ENCODE data around the gene TEDDM1.

The TEDDM1 gene

DNA sequence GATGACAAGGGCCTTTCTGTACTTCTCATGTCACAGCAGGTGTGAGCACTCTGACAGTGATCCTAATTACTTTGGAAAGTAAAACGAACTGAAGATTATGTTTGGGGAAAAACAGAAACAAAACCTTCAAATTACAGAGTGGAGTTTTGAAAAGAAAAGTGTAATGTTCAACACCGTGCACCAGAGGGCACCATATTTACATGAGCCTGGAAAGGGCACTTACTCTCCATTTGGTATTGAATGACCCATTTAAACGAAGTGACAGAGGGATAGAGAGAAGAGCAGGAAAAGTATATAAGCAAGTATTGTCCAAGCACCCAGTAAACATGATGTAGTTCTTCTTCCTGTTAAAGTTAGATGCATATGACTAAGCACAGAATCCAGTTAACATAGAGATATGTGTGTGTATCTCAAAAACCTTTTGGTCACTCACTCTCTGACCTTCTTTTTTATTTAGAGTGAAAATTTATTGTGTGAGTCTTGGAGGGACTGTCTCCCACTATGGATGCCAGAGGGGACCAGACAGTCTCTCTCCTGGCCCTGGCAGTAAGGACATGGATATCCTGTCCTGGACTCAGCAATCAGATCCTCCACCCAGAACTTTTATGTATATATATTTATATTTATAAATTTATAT is 45.7 kb upstream of the TEDDM1 start:
- Histone ChIP-seq H3K27me3 (ENCODE audit: insufficient read depth, low read length, poor library complexity) (no peaks in the 10 kb centered on the region), H3K4me3 (ENCODE audit: low read depth in 1 of 2, low read length in 2 of 2) (no peak overlapping the region), H3K9ac (ENCODE audit: low read depth, low read length) (no peak overlapping the region), H3K36me3 (ENCODE audit: insufficient read depth, low read length) (no peaks in the 10 kb centered on the region), H3K9me3 (ENCODE audit: insufficient read depth, low read length, severe bottlenecking) (no peaks in the 10 kb centered on the region), H4K20me1 (ENCODE audit: insufficient read depth, low read length) (no peaks in the 10 kb centered on the region), H3K4me2 (ENCODE audit: insufficient read depth, low read length) (peak overlapping the region; percentile 17; the same call in 1 of the 2 replicates), H3K4me1 (ENCODE audit: insufficient read depth, low read length) (peaks cover 9% of the 10 kb centered on the region; the same call in 1 of the 2 replicates), H2AFZ (ENCODE audit: low read depth, low read length) (peak overlapping the region; percentile 68; the same call in 1 of the 2 replicates), H3K27ac (ENCODE audit: low read length) (0 out of 2 replicates have a peak overlapping the region, but pooled peaks have one; percentile 54), H3K79me2 (ENCODE audit: insufficient read depth, low read length) (no peaks in the 10 kb centered on the region)
- ATAC-seq (ENCODE audit: insufficient read depth, low read depth): peak; percentile 83
- TF ChIP-seq, protein P1, sequence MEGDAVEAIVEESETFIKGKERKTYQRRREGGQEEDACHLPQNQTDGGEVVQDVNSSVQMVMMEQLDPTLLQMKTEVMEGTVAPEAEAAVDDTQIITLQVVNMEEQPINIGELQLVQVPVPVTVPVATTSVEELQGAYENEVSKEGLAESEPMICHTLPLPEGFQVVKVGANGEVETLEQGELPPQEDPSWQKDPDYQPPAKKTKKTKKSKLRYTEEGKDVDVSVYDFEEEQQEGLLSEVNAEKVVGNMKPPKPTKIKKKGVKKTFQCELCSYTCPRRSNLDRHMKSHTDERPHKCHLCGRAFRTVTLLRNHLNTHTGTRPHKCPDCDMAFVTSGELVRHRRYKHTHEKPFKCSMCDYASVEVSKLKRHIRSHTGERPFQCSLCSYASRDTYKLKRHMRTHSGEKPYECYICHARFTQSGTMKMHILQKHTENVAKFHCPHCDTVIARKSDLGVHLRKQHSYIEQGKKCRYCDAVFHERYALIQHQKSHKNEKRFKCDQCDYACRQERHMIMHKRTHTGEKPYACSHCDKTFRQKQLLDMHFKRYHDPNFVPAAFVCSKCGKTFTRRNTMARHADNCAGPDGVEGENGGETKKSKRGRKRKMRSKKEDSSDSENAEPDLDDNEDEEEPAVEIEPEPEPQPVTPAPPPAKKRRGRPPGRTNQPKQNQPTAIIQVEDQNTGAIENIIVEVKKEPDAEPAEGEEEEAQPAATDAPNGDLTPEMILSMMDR (IDR thresholded peaks at IDR 0.05; ENCODE audit: borderline replicate concordance, extremely low read depth, low read length, poor library complexity, severe bottlenecking): peak; percentile 84
- no peak for TF ChIP-seq EZH2 (IDR thresholded peaks at IDR 0.05; ENCODE audit: borderline replicate concordance, low read depth, low read length, severe bottlenecking)
- peak; percentile 45 for DNase-seq

DNA sequence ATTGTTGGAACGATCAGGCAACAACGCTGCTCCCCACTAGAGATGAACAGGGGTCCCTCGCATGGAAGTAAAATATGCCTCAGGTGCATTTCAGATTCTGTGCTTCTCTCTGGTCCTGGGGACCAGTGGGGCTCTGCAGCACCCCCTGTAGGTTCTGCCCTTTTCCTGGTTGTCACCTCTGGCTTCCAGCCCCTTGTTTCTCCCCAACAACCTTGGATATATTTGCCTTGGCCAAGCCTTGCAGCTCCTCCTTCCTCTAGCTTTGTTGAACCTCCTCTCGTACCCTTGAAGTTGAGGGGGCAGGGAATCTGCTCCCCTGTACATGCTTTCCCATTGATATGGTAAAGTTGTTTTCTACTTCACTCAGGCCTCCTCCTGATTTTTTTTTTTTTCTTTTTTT is 44.0 kb upstream of the TEDDM1 start:
- peaks cover 8% of the 10 kb centered on the region; the same call in 1 of the 2 replicates for H3K4me1 ChIP-seq (ENCODE audit: insufficient read depth, low read length)
- H3K4me2 ChIP-seq (ENCODE audit: insufficient read depth, low read length): no peak overlapping the region
- no peak overlapping the region for H3K9ac ChIP-seq (ENCODE audit: low read depth, low read length)
- H3K9me3 ChIP-seq (ENCODE audit: insufficient read depth, low read length, severe bottlenecking): no peaks in the 10 kb centered on the region
- no peak for DNase-seq
- H4K20me1 ChIP-seq (ENCODE audit: insufficient read depth, low read length): no peaks in the 10 kb centered on the region
- no peaks in the 10 kb centered on the region for H3K79me2 ChIP-seq (ENCODE audit: insufficient read depth, low read length)
- H3K36me3 ChIP-seq (ENCODE audit: insufficient read depth, low read length): no peaks in the 10 kb centered on the region
- H3K27me3 ChIP-seq (ENCODE audit: insufficient read depth, low read length, poor library complexity): no peaks in the 10 kb centered on the region
- ATAC-seq (ENCODE audit: insufficient read depth, low read depth): no peak
- TF ChIP-seq, protein P1 (IDR thresholded peaks at IDR 0.05; ENCODE audit: borderline replicate concordance, extremely low read depth, low read length, poor library complexity, severe bottlenecking): peak; percentile 28
- TF ChIP-seq EZH2 (IDR thresholded peaks at IDR 0.05; ENCODE audit: borderline replicate concordance, low read depth, low read length, severe bottlenecking): no peak
- H3K27ac ChIP-seq (ENCODE audit: low read length): no peak overlapping the region
- no peak overlapping the region for H3K4me3 ChIP-seq (ENCODE audit: low read depth in 1 of 2, low read length in 2 of 2)
- H2AFZ ChIP-seq (ENCODE audit: low read depth, low read length): no peak overlapping the region

DNA sequence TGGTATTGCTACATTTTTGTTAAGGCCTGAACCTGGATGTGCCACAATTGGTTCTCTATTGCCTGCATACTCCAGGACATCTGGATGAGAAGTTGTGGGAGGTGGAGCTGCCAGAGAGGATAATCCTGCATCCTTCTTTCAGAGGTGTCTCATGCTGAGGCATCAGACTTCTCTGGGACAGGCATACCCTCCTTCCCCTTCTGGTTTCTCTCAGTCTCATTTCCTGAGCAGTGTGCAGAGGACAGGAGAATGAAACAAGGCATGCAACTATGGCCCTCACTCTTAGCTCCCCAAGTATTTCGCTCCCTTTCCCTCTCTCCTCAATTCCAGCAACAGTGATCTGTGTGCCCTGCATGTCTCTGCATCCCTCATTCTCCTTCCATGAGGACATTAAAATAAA is 41.9 kb upstream of the TEDDM1 start:
- no peak overlapping the region for H3K4me2 ChIP-seq (ENCODE audit: insufficient read depth, low read length)
- H3K4me1 ChIP-seq (ENCODE audit: insufficient read depth, low read length): peaks cover 8% of the 10 kb centered on the region; the same call in 1 of the 2 replicates
- no peak overlapping the region for H3K4me3 ChIP-seq (ENCODE audit: low read depth in 1 of 2, low read length in 2 of 2)
- H3K9ac ChIP-seq (ENCODE audit: low read depth, low read length): no peak overlapping the region
- H3K79me2 ChIP-seq (ENCODE audit: insufficient read depth, low read length): no peaks in the 10 kb centered on the region
- H2AFZ ChIP-seq (ENCODE audit: low read depth, low read length): no peak overlapping the region
- TF ChIP-seq EZH2 (IDR thresholded peaks at IDR 0.05; ENCODE audit: borderline replicate concordance, low read depth, low read length, severe bottlenecking): no peak
- TF ChIP-seq, protein P1 (IDR thresholded peaks at IDR 0.05; ENCODE audit: borderline replicate concordance, extremely low read depth, low read length, poor library complexity, severe bottlenecking): no peak
- H3K9me3 ChIP-seq (ENCODE audit: insufficient read depth, low read length, severe bottlenecking): peaks cover 3% of the 10 kb centered on the region
- no peaks in the 10 kb centered on the region for H3K36me3 ChIP-seq (ENCODE audit: insufficient read depth, low read length)
- H4K20me1 ChIP-seq (ENCODE audit: insufficient read depth, low read length): no peaks in the 10 kb centered on the region
- ATAC-seq (ENCODE audit: insufficient read depth, low read depth): no peak
- no peak for DNase-seq
- H3K27me3 ChIP-seq (ENCODE audit: insufficient read depth, low read length, poor library complexity): no peaks in the 10 kb centered on the region
- no peak overlapping the region for H3K27ac ChIP-seq (ENCODE audit: low read length)
